HG02970 (cell line): Measurements from ENCODE around the gene BMERB1.
"Not testable (repeated sequence)": the region's sequence is repeated elsewhere in the genome, so short reads cannot be mapped to it uniquely, and the experiment has no call there.

Experiments used
- ATAC-seq: cut with Tn5 transposase; IDR thresholded peaks from one replicate; pipeline ENCODE4 v1.9.1; 2021; ENCODE audit warnings: mild to moderate bottlenecking, moderate library complexity, moderate number of reproducible peaks; ENCODE audit not compliant: unreplicated experiment, low FRiP score

The BMERB1 gene

DNA sequence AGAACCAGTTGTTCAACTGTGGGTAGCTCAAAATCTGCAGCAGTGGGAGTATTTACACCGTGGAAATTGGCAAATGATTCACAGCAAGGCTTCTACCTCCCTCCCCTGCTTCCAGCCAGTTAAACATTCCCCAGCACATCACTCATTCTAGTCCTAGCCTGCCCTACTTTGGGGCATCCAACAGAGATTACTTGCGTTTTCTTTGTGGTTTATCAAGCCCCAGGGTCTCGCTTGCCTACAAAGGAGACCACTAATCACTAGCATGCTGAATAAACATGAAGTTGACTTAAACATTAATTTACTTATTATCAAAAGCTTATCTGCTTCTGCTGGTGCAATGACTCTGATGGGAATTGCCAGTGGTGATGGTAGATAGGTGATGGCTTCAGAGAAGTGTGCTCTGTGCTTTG lies 114.1 kb downstream of the BMERB1 start:
- no peak for ATAC-seq

DNA sequence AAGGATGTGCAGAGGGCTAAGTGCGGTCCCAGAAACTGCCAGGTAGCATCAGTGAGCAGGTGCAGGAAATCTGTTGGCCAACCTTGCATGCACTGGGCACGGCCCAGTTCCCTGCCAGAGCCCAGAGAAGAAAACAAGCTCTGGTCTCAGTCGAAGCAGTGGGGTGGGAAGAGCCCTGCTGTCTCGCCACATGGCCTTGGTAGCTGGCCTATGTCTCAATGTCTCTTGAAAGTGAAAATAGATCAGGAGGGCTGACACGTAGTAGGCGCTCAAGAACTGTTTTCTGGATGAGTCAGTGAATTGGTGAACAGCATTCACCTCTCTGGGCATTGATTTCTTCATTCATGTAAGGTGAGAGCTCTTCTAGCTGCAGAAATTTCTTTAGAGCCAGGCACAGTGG lies 118.1 kb downstream of the BMERB1 start:
- ATAC-seq: no peak

DNA sequence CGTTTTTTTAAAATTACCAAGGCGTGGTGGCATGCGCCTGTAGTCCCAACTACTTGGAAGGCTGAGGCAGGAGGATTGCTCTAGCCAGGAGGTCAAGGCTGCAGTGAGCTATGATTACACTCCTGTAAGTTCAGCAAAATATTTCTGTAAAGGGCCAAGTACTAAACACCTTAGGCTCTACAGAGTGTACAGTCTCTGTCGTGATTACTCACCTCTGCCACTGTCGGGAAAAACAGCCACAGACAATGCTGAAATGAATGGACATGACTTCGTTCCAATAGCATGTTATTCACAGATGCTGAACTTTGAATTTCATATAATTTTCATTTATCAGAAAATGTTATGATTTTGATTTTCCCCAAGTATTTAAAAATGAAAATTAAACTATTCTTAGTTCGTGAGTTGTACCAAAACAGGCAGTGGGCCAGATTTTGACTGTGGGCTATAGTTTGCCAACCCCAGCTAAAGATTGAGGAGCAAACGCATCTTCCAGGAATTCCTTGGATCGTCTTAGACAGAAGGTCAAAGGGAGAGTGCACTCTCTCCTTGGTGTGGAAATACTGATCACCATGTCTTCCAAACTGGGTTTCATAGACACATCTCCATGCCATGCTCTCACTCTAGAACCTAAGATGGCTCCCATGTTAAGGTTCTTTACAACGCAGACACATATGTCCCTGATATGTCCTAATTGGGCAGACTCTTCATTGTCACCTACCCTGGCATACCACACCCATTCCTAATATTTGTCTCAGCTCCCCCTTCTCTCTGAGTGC lies 119.1 kb downstream of the BMERB1 start:
- no peak for ATAC-seq

DNA sequence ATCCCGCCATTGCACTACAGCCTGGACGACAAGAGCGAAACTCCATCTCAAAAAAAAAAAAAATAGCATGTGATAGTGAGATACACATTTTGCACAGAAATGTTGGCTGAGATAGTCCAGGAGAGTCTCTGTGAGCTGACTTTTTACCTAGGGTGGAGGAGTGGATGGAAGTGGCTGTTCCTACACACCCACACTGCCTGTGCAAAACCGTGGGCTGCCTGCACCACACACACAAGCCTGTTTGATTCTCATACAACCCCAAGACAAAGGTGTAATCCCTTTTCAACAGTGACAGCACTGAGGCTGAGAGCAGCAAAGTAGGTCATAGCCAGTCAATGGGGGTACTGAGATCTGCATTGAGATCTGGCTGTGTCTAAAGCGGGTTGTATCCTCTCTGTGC lies 121.7 kb downstream of the BMERB1 start:
- no peak for ATAC-seq

DNA sequence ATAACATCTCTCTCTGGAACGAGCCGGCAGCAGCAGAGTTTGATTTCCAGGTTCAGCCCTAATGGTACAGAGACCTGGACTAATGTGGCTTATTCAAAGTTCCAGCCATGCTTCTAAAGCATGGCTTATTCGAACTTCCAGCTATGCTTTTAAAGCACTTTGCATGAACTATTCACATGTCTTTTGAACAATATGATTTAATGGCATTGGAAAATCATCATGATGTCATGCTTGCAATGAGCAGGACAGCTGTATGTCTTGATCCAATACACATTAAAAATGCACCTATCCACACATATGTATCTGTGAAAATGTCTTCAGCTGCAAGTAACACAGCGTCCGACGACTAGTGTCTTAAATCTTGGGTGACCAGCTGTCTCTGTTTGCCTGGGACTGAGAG lies 122.9 kb downstream of the BMERB1 start:
- ATAC-seq: no peak

DNA sequence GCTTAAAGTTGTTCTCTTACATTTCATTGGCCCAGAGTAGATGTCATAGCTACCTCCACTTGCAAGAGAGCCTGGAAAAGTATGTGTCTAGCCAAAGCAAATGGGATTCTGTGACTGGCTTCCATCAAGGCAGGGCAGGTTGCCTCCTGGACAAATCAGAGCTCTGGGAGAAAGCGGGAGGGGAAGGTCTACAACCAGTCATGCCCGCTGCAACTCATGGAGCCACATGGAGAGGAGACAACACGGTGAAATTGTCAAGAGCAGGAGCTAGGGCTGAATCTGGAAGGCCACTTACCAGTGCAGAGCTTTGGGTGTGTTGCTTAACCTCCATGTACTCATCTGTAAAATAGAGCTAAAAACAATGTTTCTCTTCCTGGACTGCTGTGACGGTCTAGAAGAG lies 124.8 kb downstream of the BMERB1 start:
- no peak for ATAC-seq

DNA sequence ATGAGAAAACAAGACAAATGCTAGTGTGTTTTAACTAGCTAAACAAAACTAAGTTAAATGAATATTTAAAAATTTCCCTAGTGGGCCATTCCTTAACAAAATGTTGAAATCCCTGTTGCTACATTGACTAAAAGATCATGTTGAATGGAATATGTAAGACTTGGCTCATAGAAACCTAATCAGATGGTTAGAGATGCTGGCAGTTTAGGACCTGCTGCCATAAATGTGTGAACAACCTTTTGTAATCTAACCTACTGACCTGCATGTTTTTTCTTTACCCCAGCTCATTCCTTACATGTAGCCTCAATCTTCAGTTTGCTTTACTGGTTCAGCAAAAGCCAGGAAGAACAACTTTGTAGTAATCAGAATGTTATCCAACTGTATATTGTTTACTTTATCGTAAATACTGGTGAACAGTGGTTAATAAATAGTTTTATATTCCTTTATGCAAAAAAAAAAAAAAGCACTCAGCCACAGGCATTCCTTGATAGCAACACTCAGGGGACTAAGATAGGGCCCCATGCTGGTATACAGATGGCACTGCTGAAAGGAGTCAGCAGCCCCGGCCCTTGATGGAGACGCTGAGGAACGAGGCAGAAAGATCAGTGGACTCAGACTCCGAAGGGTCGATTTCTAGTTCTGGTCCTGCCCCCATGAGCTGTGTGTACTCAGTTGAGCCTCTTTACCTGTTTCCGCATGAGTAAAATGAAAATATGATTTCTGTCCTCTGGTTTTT lies 130.4 kb downstream of the BMERB1 start:
- ATAC-seq: no peak

DNA sequence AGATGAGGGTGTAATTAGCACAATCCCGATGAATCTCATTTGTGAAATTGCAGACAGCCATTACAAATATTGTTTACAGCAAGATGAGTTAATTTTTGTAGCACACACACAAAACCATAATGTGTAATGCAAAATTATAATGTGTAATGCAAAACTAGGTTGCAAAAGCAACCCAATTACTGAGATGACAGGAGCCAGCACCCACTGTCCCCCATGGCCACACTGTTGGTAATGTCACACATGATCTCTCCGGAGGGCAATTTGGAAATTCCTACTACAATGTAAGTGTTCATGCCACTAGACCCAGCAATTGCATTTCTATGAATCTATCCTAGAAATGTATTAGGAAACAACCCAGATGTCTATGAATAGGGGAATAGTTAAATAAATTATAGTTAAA lies 131.7 kb downstream of the BMERB1 start:
- ATAC-seq: no peak

DNA sequence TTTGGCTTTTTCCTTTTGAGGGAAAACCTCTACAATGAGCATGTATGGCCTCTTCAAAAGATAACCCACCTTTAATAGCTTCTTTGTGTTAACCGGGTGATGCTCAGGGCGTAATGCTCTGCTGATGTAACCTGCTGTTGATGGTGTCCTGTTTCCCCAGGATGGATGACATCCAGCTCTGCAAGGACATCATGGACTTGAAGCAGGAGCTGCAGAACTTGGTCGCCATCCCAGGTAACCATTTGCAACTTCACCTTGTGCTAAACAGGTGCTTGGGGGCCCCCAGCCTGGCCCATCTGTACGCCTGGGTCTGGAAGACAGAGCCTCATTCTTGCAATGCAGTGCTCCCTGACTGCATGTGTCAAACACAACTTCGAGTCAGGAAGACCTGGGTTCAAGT lies 133.4 kb downstream of the BMERB1 start:
- ATAC-seq: no peak

DNA sequence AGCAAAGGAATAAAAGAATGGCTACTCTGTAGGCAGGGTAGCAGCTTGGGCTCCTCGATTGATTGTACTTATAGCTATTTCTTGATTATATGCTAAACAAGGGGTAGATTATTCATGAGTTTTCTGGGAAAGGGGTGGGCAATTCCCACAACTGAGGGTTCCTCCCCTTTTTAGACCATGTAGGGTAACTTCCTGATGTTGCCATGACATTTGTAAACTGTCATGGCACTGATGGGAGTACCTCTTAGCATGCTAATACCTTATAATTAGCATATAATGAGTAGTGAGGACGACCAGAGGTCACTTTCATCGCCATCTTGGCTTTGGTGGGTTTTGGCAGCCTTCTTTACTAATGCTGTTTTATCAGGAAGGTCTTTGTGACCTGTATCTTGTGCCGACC lies 136.3 kb downstream of the BMERB1 start:
- ATAC-seq: not testable (repeated sequence)

DNA sequence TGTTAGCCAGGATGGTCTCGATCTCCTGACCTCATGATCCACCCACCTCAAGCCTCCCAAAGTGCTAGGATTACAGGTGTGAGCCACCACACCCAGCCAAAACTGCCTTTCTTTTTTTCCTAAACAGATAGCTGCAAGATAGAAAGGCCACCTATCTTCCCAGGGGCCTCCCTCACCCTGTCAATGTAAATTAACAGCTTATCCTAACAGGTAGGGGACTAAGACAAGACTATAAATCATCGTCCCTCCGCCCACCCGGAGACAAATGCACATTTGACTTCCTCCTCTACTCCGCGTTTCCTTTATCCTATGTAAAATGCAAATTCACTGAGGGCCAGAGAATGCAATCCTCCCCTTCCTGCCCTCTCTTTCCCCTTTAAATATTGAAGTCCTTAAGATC lies 137.2 kb downstream of the BMERB1 start:
- no peak for ATAC-seq

DNA sequence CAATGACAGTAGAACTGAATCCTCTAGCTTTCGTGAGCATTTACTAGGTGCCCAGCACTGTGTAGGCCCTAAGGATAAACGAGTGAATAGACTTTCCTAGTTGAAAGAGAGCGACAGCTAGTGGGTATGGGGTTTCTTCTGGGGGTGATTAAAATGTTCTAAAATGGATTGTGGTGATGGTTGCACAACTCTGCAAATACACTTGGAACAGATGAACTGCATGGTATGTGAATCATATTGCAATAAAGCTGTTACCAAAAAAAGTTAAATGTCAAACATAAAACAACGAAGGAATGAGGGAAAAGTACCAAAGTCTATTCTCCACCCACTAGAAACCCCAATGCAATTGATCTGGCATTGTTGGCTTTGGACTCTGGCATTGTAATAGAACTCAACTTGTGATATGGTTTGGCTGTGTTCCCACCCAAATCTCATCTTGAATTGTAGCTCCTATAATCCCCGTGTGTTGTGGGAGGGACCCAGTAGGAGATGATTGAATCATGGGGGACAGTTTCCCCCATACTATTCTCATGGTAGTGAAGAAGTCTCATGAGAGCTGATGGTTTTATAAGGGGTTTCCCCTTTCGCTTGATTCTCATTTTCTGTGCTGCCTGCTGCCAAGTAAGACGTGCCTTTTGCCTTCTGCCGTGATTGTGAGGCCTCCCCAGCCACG lies 138.1 kb downstream of the BMERB1 start:
- ATAC-seq: no peak

DNA sequence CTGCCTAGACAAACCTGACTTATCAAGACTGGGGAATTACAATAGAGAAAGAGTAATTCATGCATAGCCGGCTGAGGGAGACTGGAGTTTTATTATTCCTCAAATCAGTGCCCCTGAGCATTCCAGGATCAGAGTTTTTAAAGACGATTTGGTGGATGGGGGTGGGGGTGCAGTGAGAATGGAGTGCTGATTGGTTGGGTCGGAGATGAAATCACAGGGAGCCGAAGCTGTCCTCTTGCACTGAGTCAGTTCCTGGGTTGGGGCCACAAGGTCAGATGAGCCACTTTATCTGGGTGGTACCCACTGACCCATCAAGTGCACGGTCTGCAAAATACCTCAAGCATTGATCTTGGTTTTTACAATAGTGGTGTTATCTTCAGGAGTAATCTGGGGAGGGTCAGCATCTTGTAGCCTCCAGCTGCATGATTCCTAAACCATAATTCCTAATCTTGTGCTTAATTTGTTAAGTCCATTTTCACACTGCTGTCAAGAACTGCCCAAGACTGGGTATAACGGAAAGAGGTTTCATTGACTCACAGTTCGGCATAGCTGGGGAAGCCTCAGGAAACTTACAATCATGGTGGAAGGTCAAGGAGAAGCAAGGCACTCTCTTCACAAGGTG lies 139.0 kb downstream of the BMERB1 start:
- no peak for ATAC-seq

DNA sequence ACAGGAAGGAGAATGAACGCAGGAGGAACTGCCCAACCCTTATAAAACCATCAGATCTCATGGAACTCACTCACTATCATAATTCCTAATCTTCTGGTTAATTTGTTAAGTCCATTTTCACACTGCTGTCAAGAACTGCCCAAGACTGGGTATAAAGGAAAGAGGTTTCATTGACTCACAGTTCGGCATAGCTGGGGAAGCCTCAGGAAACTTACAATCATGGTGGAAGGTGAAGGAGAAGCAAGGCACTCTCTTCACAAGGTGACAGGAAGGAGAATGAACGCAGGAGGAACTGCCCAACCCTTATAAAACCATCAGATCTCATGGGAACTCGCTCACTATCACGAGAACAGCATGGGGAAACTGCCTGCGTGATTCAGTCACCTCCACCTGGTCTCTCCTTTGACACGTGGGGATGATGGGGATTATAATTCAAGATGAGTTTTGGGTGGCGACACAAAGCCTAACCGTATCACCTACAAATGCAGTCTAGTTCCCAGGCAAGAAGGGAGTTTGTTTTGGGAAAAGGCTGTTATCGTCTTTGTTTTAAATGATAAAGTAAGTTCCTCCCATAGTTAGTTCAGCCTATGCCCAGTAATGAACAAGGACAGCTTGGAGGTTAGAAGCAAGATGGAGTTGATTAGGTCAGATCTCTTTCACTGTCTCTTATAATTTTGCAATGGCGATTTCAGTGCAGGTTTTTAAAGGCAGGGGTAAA lies 139.7 kb downstream of the BMERB1 start:
- ATAC-seq: not testable (repeated sequence)

DNA sequence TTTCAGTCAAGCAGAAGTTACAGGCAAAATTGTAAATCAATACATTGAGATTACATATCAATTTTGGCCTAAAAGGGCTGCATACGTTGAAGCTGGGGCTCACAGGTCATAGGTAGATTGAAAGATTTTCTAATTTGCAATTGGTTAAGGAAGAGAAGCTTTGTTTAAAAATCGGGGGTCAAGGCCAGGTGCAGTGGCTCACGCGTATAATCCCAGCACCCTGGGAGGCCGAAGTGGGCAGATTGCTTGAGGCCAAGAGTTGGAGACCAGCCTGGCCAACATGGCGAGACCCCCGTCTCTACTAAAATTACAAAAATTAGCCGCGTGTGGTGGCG lies 140.2 kb downstream of the BMERB1 start:
- no peak for ATAC-seq

DNA sequence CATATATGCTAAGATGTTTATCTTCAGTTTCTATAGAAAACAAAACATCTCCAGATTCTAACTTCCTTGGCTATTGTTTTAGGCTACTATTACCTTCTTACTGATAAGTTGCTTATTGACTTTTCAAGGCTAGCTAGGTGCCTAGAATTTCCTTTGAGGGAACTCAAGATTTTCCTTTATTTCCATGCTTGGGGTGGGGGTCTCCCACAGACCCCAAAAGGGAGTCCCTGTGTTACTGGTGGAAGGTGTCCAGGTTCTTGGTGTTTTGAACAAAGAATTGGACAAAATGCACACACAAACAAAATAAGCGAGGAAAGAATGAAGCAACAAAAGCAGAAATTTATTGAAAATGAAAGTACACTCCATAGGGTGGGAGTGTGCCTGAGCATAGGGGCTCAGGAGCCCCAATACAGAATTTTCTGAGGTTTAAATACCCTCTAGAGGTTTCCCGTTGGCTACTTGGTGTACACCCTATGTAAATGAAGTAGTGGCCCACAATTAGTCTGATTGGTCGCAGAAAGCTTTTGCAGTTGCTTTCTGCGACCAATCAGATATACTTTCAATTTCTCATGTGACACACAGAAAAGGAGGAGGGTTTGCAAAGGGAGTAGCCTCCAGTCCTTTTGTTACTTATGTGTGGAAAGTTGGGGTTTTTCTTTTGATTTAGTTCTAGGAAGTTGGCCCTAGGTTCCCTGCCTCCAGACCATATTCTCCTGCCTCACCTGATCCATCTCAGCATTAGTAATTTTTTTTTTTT lies 141.1 kb downstream of the BMERB1 start:
- no peak for ATAC-seq

DNA sequence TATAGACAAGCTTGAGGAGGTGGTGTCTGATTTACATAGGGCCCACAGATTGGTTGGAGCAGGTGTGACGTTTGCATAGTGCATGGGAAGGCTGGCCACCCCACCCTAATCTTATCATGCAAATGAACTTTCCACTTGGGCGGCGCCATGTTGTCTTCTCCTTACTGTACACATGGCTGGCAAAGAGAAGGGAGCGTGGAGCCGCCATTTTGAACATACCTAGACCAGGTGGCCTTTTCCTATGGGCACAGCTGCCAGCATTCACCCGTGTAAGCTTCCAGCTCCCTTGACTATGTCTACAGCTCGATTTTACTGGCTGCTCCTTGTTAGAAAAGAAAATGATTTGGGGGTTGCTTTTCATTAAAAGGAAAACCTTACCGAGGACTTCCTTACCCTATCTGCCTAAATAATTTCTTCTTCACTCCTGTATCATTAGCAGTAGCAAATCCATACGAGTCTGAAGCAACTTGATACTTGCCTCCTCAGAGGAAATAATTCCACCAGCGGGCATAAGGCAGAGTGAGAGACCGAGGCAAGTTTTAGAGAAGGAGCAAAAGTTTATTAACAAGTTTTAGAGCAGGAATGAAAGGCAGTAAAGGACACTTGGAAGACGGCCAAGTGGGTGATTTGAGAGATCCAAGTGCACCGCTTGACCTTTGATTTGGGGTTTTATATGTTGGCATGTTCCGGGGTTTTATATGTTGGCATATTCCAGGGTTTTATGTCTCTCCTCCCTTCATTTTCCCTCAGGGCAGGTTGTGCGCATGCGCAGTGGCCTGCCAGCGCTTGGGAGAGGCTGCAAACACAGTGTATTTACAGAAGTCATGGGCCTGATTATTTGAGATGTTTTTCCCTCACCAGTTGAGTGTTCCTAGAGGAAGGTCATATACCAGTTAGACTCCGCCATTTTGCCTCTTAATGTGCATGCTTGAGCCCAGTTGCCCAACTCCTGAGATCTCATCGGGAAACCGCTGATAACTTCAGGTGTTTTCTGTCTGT lies 142.9 kb downstream of the BMERB1 start:
- ATAC-seq: no peak

DNA sequence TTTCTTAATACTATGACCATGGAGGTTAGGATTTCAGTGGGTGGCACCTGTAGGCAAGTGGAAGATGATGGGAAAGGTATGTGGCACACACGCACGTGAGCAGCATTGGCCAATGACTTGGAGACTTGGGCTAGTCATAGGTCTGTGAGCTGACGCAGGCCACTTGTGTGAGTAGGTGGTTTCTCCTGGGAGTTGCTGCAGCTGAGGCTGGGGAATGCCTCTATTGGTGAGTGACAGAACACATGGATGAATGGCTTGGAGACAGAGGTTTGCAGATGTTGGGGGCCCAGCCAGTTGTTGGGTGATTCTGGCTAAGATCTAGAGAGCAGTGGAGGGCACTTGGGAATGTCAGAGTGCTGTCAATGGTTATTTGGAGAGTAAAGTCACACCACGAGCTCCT lies 144.4 kb downstream of the BMERB1 start:
- ATAC-seq: no peak
